ENCODE data around the gene NFYC. TPM values are rescaled to one million over a fixed set of nuclear protein-coding genes. Genes with fewer than 3 reads are reported as not detected.
A peak's percentile ranks its signal among the peaks of the same experiment; 100 is the strongest.

Gene NFYC
- total and polyA plus RNA-seq, 7 experiments from 2014 or later, result 36.2 to 88.5 (median 63.4) TPM

GRCh38 chr1:40792036-40792435 lies 100.5 kb downstream of the NFYC start:
- Mint-ChIP-seq H3K27me3 (peaks cover 0 to 10% (median 0%) of the 10 kb centered on the region in 5 donors), H3K36me3 (no peaks in the 10 kb centered on the region), H3K9me3 (peaks cover 0 to under 1% (median 0%) of the 10 kb centered on the region in 11 donors), H3K4me1 (peaks cover 6 to 30% (median 26%) of the 10 kb centered on the region in 7 donors), H3K27ac (no peak overlapping the region), H3K4me3 (no peak overlapping the region)
- Histone ChIP-seq H3K36me3 (ENCODE audit: control insufficient read depth in 2 of 3, insufficient read depth in 3 of 3, low read length in 3 of 3) (no peaks in the 10 kb centered on the region), H3K27me3 (ENCODE audit: control insufficient read depth in 2 of 2, insufficient read depth in 2 of 2, low read length in 2 of 2) (no peaks in the 10 kb centered on the region), H3K9me3 (ENCODE audit: control insufficient read depth in 2 of 3, low read length in 3 of 3) (no peaks in the 10 kb centered on the region), H3K4me1 (ENCODE audit: control insufficient read depth in 2 of 2, insufficient read depth in 2 of 2, low read length in 2 of 2) (peaks cover 0 to 6% of the 10 kb centered on the region in 2 donors), H3K27ac (ENCODE audit: low read depth, low read length) (no peak overlapping the region), H3K4me3 (ENCODE audit: low read length) (no peak overlapping the region)
- no peak for DNase-seq
- CTCF ChIA-PET, result no interaction called here
- no peak for ATAC-seq
- intact Hi-C loops (cut with micrococcal nuclease), result no loop called here
- POLR2A ChIA-PET, result no interaction called here

- Histone ChIP-seq H3K9me3 (ENCODE audit: control insufficient read depth in 2 of 3, low read length in 3 of 3) (no peaks in the 10 kb centered on the region), H3K4me3 (ENCODE audit: low read length) (no peak overlapping the region), H3K27ac (ENCODE audit: low read depth, low read length) (no peak overlapping the region), H3K36me3 (ENCODE audit: control insufficient read depth in 2 of 3, insufficient read depth in 3 of 3, low read length in 3 of 3) (no peaks in the 10 kb centered on the region), H3K27me3 (ENCODE audit: control insufficient read depth in 2 of 2, insufficient read depth in 2 of 2, low read length in 2 of 2) (no peaks in the 10 kb centered on the region), H3K4me1 (ENCODE audit: control insufficient read depth in 2 of 2, insufficient read depth in 2 of 2, low read length in 2 of 2) (peaks cover 5 to 15% of the 10 kb centered on the region in 2 donors)
- Mint-ChIP-seq H3K4me3 (no peak overlapping the region), H3K9me3 (peaks cover 0 to 2% (median 0%) of the 10 kb centered on the region in 11 donors), H3K27me3 (peaks cover 0 to 8% (median 0%) of the 10 kb centered on the region in 5 donors), H3K4me1 (peaks cover 6 to 41% (median 33%) of the 10 kb centered on the region in 7 donors), H3K36me3 (no peaks in the 10 kb centered on the region), H3K27ac (peak overlapping the region in 5 of 9 donors; percentile 20 to 88 (median 86))
- CTCF ChIA-PET, result no interaction called here
- intact Hi-C loops (cut with micrococcal nuclease), result no loop called here
- DNase-seq, result no peak
- POLR2A ChIA-PET, result interaction anchor here (0.6 kb wide), 1 partner anchor 10 kb away, joined by 3 read pairs; no protein-coding TSS in a partner anchor
- ATAC-seq, result no peak
Measured at GRCh38 chr1:40793617-40794016, 102.1 kb downstream of the NFYC start.

- no peak overlapping the region for H3K4me3 ChIP-seq (ENCODE audit: low read length)
- no peak for ATAC-seq
- peak overlapping the region in 5 of 9 donors; percentile 25 to 88 (median 86) for H3K27ac Mint-ChIP-seq
Measured at GRCh38 chr1:40794048-40794447, 102.5 kb downstream of the NFYC start.

GRCh38 chr1:40794974-40795715 lies 103.6 kb downstream of the NFYC start:
- ChIA-PET POLR2A (interaction anchor here (0.9 to 3.5 kb wide), 6 partner anchors 9 to 264 kb away, joined by 3 to 17 read pairs (median 5); partner anchors contain the start of genes CITED4, NFYC and ZNF684), CTCF (interaction anchor here (0.6 to 4.0 kb wide), 2 partner anchors 21 to 96 kb away, joined by 4 to 40 read pairs; no protein-coding TSS in a partner anchor)
- peaks cover 5 to 15% of the 10 kb centered on the region in 2 donors for H3K4me1 ChIP-seq (ENCODE audit: control insufficient read depth in 2 of 2, insufficient read depth in 2 of 2, low read length in 2 of 2)
- H3K4me3 ChIP-seq (ENCODE audit: low read length), result peak overlapping the region; percentile 27
- H3K4me1 Mint-ChIP-seq, result peaks cover 6 to 41% (median 36%) of the 10 kb centered on the region in 7 donors
- H3K4me3 Mint-ChIP-seq, result peak overlapping the region; percentile 67 to 84 (median 74)
- H3K27me3 Mint-ChIP-seq, result peaks cover 0 to 8% (median 0%) of the 10 kb centered on the region in 5 donors
- no peaks in the 10 kb centered on the region for H3K9me3 ChIP-seq (ENCODE audit: control insufficient read depth in 2 of 3, low read length in 3 of 3)
- H3K36me3 ChIP-seq (ENCODE audit: control insufficient read depth in 2 of 3, insufficient read depth in 3 of 3, low read length in 3 of 3), result no peaks in the 10 kb centered on the region
- ATAC-seq (peak; percentile 66), DNase-seq (peak in 6 of 9 donors; percentile 22 to 50 (median 33))
- H3K9me3 Mint-ChIP-seq, result peaks cover 0 to 2% (median 0%) of the 10 kb centered on the region in 11 donors
- intact Hi-C loops (cut with micrococcal nuclease), result no loop called here
- H3K36me3 Mint-ChIP-seq, result no peaks in the 10 kb centered on the region
- peak overlapping the region; percentile 59 for H3K27ac ChIP-seq (ENCODE audit: low read depth, low read length)
- H3K27me3 ChIP-seq (ENCODE audit: control insufficient read depth in 2 of 2, insufficient read depth in 2 of 2, low read length in 2 of 2), result no peaks in the 10 kb centered on the region
- H3K27ac Mint-ChIP-seq, result peak overlapping the region; percentile 74 to 94 (median 86)

More at GRCh38 chr1:40794048-40794447, 102.5 kb downstream of the NFYC start:
- no peak overlapping the region for H3K27ac ChIP-seq (ENCODE audit: low read depth, low read length)
- no peaks in the 10 kb centered on the region for H3K36me3 ChIP-seq (ENCODE audit: control insufficient read depth in 2 of 3, insufficient read depth in 3 of 3, low read length in 3 of 3)
- Mint-ChIP-seq H3K36me3 (no peaks in the 10 kb centered on the region), H3K4me3 (no peak overlapping the region), H3K27me3 (peaks cover 0 to 8% (median 0%) of the 10 kb centered on the region in 5 donors), H3K4me1 (peaks cover 6 to 41% (median 33%) of the 10 kb centered on the region in 7 donors), H3K9me3 (peaks cover 0 to 2% (median 0%) of the 10 kb centered on the region in 11 donors)
- H3K4me1 ChIP-seq (ENCODE audit: control insufficient read depth in 2 of 2, insufficient read depth in 2 of 2, low read length in 2 of 2), result peaks cover 5 to 15% of the 10 kb centered on the region in 2 donors
- no peaks in the 10 kb centered on the region for H3K27me3 ChIP-seq (ENCODE audit: control insufficient read depth in 2 of 2, insufficient read depth in 2 of 2, low read length in 2 of 2)
- DNase-seq, result no peak
- no peaks in the 10 kb centered on the region for H3K9me3 ChIP-seq (ENCODE audit: control insufficient read depth in 2 of 3, low read length in 3 of 3)
- CTCF ChIA-PET, result interaction anchor here (4.0 kb wide), 1 partner anchor 19 kb away, joined by 40 read pairs; no protein-coding TSS in a partner anchor
- POLR2A ChIA-PET, result no interaction called here
- intact Hi-C loops (cut with micrococcal nuclease), result no loop called here

DNA sequence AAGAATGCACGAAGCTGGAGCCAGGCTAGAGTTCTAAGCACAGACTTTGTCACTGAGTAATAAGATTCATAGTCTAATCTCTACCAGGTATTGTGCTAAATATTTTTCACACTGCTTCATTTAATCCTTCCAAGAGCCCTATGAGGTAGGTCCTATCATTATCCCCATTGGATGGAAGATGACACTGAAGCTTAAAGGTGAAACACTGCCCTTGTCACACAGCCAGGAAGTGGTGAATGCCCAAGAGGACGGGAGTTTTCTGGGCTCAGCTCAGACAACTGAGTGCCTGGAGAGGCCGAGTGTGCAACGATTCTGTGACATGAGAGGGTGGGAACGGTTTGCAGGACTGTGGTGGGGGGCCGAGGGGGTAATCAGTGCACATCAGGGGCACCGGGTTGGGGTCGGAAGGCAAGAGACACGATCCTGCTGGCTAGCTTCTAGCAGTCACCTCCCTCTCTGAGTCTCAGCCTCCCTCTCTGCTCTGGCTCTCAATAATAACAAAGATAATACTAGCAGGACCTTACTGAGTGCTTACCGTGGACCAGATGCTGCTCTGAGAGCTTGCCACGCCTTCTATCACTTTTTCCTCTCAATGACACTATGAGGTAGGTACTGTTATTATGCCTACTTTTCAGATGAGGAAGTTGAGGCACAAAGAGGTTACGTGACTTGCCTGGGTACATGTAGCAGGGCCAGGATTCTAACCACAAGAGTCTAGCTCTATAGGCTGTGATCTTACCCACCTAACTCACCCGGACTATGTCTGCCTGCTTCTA lies 104.5 kb downstream of the NFYC start:
- H3K36me3 Mint-ChIP-seq, result no peaks in the 10 kb centered on the region

More for the DNA sequence above, 104.5 kb downstream of the NFYC start:
- H3K4me3 ChIP-seq (ENCODE audit: low read length), result peak overlapping the region; percentile 27
- no peaks in the 10 kb centered on the region for H3K27me3 ChIP-seq (ENCODE audit: control insufficient read depth in 2 of 2, insufficient read depth in 2 of 2, low read length in 2 of 2)
- H3K9me3 ChIP-seq (ENCODE audit: control insufficient read depth in 2 of 3, low read length in 3 of 3), result no peaks in the 10 kb centered on the region
- H3K4me3 Mint-ChIP-seq, result peak overlapping the region; percentile 67 to 84 (median 74)
- peaks cover 0 to 5% (median 0%) of the 10 kb centered on the region in 5 donors for H3K27me3 Mint-ChIP-seq
- H3K4me1 Mint-ChIP-seq, result peaks cover 13 to 49% (median 44%) of the 10 kb centered on the region in 7 donors
- ATAC-seq, result peak; percentile 34
- DNase-seq, result no peak
- CTCF ChIA-PET, result interaction anchor here (0.6 to 4.0 kb wide), 2 partner anchors 21 to 95 kb away, joined by 4 to 40 read pairs; no protein-coding TSS in a partner anchor
- peaks cover 6 to 18% of the 10 kb centered on the region in 2 donors for H3K4me1 ChIP-seq (ENCODE audit: control insufficient read depth in 2 of 2, insufficient read depth in 2 of 2, low read length in 2 of 2)
- no peaks in the 10 kb centered on the region for H3K36me3 ChIP-seq (ENCODE audit: control insufficient read depth in 2 of 3, insufficient read depth in 3 of 3, low read length in 3 of 3)
- H3K9me3 Mint-ChIP-seq, result peaks cover 0 to 2% (median 0%) of the 10 kb centered on the region in 11 donors
- POLR2A ChIA-PET, result interaction anchor here (0.9 to 3.5 kb wide), 6 partner anchors 10 to 265 kb away, joined by 3 to 17 read pairs (median 5); partner anchors contain the start of genes CITED4, NFYC and ZNF684
- peak overlapping the region; percentile 59 for H3K27ac ChIP-seq (ENCODE audit: low read depth, low read length)
- intact Hi-C loops (cut with micrococcal nuclease), result no loop called here
- peak overlapping the region; percentile 74 to 94 (median 86) for H3K27ac Mint-ChIP-seq
